GM13977 (cell line): ENCODE data around the gene GPR139.

Experiments
- DNase-seq: peaks from one replicate; pipeline ENCODE4 v3.0.0; 2012; ENCODE audit warnings: low spot score
- CTCF ChIP-seq: IDR thresholded peaks from 2 replicates; pipeline ENCODE4 v1.5.1; 2012; ENCODE audit warnings: mild to moderate bottlenecking, control low read depth; ENCODE audit not compliant: insufficient read depth; ENCODE audit errors: extremely low read depth, missing control alignments
- in situ Hi-C: fragments of 300-500 bp; cut with MboI; formaldehyde crosslinking; loops from one replicate; pipeline ENCODE4 v1.12.0; 2022; ENCODE audit warnings: low sequenced_read_pairs, low pct_unique_long_range_greater_than_20kb, mixed read lengths, inconsistent platforms; ENCODE audit not compliant: unreplicated experiment

Gene GPR139

GRCh38 chr16:20075243-20075642 is 1.6 kb upstream of the GPR139 start:
- TF ChIP-seq CTCF = no peak
- in situ Hi-C loops = no loop called here

GRCh38 chr16:20074099-20074991 is 655 bp upstream of the GPR139 start:
- DNase-seq = no peak
- no peak for TF ChIP-seq CTCF
- in situ Hi-C loops = no loop called here

More at GRCh38 chr16:20075243-20075642, 1.6 kb upstream of the GPR139 start:
- DNase-seq = no peak

- TF ChIP-seq CTCF = no peak
- DNase-seq = no peak
- in situ Hi-C loops = no loop called here
Measured at GRCh38 chr16:20072874-20073202, 852 bp downstream of the GPR139 start.

GRCh38 chr16:20072146-20072873 is 1.4 kb downstream of the GPR139 start:
- TF ChIP-seq CTCF = no peak
- in situ Hi-C loops = no loop called here

GRCh38 chr16:20064931-20065330 is 8.8 kb downstream of the GPR139 start:
- DNase-seq = no peak
- in situ Hi-C loops = no loop called here
- TF ChIP-seq CTCF = no peak

More at GRCh38 chr16:20072146-20072873, 1.4 kb downstream of the GPR139 start:
- no peak for DNase-seq

GRCh38 chr16:20064520-20064919 is 9.2 kb downstream of the GPR139 start:
- in situ Hi-C loops = no loop called here
- TF ChIP-seq CTCF = no peak
- no peak for DNase-seq
